Measurements from ENCODE around the gene ZNF398. TPM values are rescaled to one million over a fixed set of nuclear protein-coding genes. Genes with fewer than 3 reads are reported as not detected.

The ZNF398 gene
- total and polyA plus RNA-seq, 11 donors: 2.1 to 14.4 (median 8.4) TPM

DNA sequence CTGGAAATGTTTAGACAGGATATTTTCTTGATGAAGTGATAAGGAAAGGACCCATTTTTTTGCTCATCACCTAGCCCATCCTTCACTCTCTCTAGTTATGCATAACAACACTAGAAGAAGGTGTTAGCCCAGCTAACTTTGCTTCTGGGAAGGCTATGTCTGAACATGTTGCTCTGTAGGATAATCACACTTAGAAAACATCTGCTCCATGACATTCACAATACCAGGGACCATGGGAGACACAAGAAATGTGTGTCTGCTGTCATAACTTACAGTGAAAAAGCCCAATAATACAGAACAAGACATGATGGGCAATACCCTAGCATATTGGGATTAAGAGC, 34.2 kb downstream of the ZNF398 start:
- Histone ChIP-seq H3K27me3 (no peaks in the 10 kb centered on the region), H3K36me3 (peaks cover 0 to 64% (median 54%) of the 10 kb centered on the region in 9 donors), H3K9me3 (no peaks in the 10 kb centered on the region), H3K4me3 (no peak overlapping the region), H3K4me1 (peaks cover 0 to 15% (median 6%) of the 10 kb centered on the region in 12 donors), H3K27ac (no peak overlapping the region)
- TF ChIP-seq POLR2A (IDR thresholded peaks at IDR 0.05): no peak
- TF ChIP-seq, protein P1, sequence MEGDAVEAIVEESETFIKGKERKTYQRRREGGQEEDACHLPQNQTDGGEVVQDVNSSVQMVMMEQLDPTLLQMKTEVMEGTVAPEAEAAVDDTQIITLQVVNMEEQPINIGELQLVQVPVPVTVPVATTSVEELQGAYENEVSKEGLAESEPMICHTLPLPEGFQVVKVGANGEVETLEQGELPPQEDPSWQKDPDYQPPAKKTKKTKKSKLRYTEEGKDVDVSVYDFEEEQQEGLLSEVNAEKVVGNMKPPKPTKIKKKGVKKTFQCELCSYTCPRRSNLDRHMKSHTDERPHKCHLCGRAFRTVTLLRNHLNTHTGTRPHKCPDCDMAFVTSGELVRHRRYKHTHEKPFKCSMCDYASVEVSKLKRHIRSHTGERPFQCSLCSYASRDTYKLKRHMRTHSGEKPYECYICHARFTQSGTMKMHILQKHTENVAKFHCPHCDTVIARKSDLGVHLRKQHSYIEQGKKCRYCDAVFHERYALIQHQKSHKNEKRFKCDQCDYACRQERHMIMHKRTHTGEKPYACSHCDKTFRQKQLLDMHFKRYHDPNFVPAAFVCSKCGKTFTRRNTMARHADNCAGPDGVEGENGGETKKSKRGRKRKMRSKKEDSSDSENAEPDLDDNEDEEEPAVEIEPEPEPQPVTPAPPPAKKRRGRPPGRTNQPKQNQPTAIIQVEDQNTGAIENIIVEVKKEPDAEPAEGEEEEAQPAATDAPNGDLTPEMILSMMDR (IDR thresholded peaks at IDR 0.05): no peak
- ATAC-seq (no peak), DNase-seq (no peak)
- intact Hi-C loops (cut with DNase I): no loop called here

- TF ChIP-seq, protein P1 (IDR thresholded peaks at IDR 0.05): no peak
- TF ChIP-seq POLR2A (IDR thresholded peaks at IDR 0.05): no peak
- H3K27ac ChIP-seq: no peak overlapping the region
- ATAC-seq: no peak
- intact Hi-C loops (cut with DNase I): no loop called here
- no peak for DNase-seq
- peaks cover 0 to 15% (median 6%) of the 10 kb centered on the region in 12 donors for H3K4me1 ChIP-seq
- H3K4me3 ChIP-seq: no peak overlapping the region
- H3K9me3 ChIP-seq: no peaks in the 10 kb centered on the region
- no peaks in the 10 kb centered on the region for H3K27me3 ChIP-seq
- H3K36me3 ChIP-seq: peaks cover 0 to 36% (median 26%) of the 10 kb centered on the region in 9 donors
- WGBS, 4 donors: 94 to 96% (median 95%) methylated on average over 6 of the region's 6 CpGs
Measured at GRCh38 chr7:149184274-149184673, 37.0 kb downstream of the ZNF398 start.

DNA sequence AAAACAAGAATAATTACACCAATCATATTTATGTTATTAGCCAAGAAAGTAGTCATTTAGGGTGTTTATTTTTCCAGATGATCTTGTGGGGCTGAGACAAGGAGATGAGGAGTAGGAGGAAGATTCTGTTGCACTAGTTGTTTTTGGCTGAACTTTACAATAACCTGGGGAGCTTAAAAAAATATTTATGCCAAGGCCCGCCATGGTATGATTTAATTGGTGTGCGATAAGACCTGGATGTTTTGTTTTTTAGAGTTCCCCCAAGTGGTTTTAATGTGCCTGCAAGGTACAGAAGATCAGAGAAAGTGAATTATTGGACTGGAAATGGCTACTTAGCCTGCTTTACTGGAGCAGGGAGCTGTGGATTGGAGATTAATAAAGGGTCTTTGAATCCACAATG, 41.0 kb downstream of the ZNF398 start:
- no peak overlapping the region for H3K27ac ChIP-seq
- intact Hi-C loops (cut with DNase I): no loop called here
- peaks cover 0 to 3% (median 0%) of the 10 kb centered on the region in 9 donors for H3K27me3 ChIP-seq
- no peak for ATAC-seq
- TF ChIP-seq, protein P1 (IDR thresholded peaks at IDR 0.05): no peak
- no peak for TF ChIP-seq POLR2A (IDR thresholded peaks at IDR 0.05)
- no peak for DNase-seq
- H3K4me3 ChIP-seq: no peak overlapping the region
- 54 to 81% (median 62%) methylated on average over 2 of the region's 2 CpGs for WGBS, 4 donors
- H3K36me3 ChIP-seq: no peaks in the 10 kb centered on the region
- H3K4me1 ChIP-seq: no peaks in the 10 kb centered on the region
- no peaks in the 10 kb centered on the region for H3K9me3 ChIP-seq

- intact Hi-C loops (cut with DNase I): no loop called here
- ATAC-seq (no peak), DNase-seq (no peak)
- 57 to 65% (median 61%) methylated on average over 12 of the region's 12 CpGs for WGBS, 4 donors
- TF ChIP-seq POLR2A (IDR thresholded peaks at IDR 0.05): no peak
- Histone ChIP-seq H3K36me3 (no peaks in the 10 kb centered on the region), H3K27ac (no peak overlapping the region), H3K9me3 (no peaks in the 10 kb centered on the region), H3K27me3 (peaks cover 0 to 3% (median 0%) of the 10 kb centered on the region in 9 donors), H3K4me3 (no peak overlapping the region), H3K4me1 (no peaks in the 10 kb centered on the region)
Measured at GRCh38 chr7:149188637-149189259, 41.5 kb downstream of the ZNF398 start.

DNA sequence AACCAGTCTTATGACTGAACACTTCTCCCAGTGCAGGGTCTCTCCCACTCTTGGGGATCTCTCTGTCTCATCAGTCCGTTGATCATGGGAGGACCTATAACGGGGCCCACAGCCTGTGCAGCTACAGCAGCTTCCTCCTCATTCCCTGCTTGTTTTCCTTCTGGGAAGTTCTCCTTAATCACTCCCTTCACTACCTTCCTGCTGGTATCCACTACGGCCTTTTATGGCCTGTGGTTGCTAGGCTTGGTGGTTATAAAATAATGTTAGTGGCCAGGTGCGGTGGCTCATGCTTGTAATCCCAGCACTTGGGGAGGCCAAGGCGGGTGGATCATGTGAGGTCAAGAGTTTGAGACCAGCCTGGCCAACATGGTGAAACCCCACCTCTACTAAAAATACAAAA, 44.6 kb downstream of the ZNF398 start:
- H3K9me3 ChIP-seq: no peaks in the 10 kb centered on the region
- no peak for DNase-seq
- no peak overlapping the region for H3K4me3 ChIP-seq
- no peak for TF ChIP-seq POLR2A (IDR thresholded peaks at IDR 0.05)
- TF ChIP-seq, protein P1 (IDR thresholded peaks at IDR 0.05): no peak
- H3K4me1 ChIP-seq: peaks cover 0 to 15% (median 13%) of the 10 kb centered on the region in 12 donors
- WGBS, 4 donors: 67 to 72% (median 71%) methylated on average over 5 of the region's 5 CpGs
- intact Hi-C loops (cut with DNase I): no loop called here
- H3K27ac ChIP-seq: no peak overlapping the region
- no peaks in the 10 kb centered on the region for H3K36me3 ChIP-seq
- peaks cover 0 to 3% (median 0%) of the 10 kb centered on the region in 9 donors for H3K27me3 ChIP-seq
- ATAC-seq: no peak
